HG02938 (cell line): ENCODE data around the gene ABLIM2.

Experiments
- ATAC-seq: cut with Tn5 transposase; IDR thresholded peaks from one replicate; pipeline ENCODE4 v1.9.1; 2021; ENCODE audit warnings: mild to moderate bottlenecking, moderate library complexity; ENCODE audit not compliant: unreplicated experiment

Gene ABLIM2

DNA sequence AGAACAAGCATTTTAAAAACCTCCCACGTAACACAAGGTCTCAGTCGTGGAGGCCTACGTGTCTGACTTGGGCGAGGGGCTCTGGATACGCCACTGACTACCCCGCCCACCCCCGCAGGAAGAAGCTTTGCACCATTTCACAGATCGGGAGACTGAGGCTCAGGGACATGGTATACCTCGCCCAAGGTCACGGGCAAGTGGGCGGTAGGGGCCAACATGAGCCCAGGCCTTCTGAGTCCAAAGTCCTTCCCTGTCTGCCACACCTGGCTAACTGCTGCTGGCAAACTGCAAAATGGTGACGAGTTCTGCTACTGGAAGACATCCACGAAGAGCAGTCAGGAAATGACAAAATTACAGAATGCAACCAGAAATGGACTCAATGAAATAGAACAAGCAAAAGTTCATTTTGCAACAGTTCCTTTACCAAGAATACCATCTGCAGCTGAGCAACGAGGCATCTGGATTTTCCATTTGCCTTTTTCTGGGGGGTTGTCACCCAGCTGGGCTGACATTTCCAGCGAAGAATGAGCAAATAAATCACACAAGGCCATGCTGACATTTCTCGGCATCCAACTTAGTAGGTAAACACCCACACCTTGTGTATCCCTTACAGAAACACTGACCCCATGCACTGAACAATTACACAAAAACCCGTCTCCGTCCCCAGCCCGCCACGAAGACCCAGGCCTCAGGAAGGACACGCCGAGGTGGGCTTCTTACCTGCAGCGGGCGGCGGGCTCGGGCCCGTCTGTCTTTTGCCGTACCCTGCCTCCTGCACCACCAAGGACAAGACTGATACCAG, 148.7 kb downstream of the ABLIM2 start:
- no peak for ATAC-seq

DNA sequence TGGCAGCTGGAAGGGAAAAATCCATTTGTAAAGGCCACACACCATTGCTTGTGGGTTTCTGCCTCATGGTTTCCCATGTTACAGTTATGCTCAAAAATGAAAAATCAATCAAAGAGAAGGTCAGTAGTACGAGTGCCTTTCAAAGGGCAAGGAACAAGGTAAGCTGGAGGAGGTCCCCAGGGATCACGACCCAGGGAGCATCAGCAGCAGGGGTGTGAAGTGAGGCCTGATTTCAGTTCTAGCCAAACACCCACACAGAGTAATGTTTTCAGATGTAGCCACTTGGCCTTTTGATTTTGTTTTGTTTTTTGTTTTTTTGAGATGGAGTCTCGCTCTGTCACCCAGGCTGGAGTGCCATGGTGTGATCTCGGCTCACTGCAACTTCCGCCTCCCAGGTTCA, 149.5 kb downstream of the ABLIM2 start:
- no peak for ATAC-seq

DNA sequence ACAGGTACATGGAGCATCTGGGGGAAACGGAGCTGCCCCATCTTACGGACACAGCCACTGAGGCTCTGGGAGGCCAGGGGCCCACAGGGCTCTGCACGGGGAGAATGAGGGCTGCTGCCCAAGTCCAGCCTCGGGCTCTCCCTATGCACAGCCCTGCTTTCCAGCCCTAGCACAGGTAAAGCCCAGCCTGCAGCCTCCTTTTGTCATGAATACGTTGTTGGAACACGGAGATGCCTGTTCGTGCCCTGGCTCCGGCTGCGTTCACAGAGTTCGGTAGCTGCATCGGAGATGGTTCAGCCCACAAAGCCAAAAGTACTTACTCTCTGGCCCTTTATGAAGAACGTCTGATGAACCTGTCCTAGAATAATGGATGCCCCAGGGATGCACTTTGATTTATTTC, 150.2 kb downstream of the ABLIM2 start:
- no peak for ATAC-seq

DNA sequence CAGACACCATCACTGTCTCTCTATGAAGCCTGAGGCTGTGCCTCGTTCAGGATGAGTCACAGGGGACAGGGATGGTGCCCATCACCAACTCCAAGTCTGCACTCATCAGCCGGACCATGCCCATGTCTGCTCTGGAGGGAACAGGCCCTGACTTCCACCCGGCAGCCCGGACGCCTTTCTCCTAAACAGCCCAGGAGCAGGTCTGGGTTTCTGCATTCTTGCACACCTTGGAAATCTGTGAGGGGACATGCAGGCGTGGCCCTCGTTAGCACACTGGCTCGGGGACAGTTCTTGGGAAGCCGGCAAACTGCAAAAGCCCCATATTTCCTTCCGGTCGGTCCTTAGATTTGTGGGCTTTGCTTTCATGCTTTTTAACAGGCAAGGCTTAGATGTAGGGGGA, 151.0 kb downstream of the ABLIM2 start:
- no peak for ATAC-seq

DNA sequence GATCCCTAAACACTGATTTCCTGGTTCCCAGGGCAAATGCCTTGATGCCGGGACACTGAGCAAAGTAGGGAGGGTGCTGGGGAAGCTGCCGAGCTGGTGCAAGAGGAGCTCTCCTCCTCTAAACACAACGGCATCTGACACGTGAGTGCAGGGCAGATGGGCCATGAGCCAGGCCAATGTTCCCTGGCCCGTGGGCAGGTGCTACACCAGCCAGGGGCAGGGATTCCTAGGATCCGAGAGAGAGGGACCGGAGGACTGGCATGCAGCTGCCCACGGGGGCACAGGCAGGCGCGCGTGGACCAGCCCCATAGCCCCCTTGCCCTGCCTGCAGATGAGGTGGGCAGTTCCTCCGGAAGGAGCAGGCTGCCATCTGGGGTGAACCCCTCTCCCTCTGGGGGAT, 152.1 kb downstream of the ABLIM2 start:
- ATAC-seq = no peak

DNA sequence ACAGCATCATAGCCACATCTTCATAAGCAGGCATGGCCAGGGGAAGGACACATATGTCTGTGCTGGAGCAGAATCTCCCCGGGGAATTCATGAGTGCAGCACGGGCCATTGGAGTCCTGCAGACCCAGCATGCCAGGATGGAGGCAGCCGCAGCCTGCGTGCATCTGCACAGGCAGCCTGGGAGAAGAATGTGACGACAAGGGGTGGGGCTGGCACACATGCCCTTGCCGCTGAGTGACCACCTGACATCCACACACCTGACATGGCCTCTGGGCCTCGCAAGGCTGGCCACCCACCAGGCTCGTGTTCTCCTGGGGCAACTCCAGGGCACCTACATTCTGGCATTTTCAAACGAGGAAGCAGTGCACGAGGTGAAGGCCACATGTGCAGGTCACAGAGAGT, 152.8 kb downstream of the ABLIM2 start:
- ATAC-seq = no peak

DNA sequence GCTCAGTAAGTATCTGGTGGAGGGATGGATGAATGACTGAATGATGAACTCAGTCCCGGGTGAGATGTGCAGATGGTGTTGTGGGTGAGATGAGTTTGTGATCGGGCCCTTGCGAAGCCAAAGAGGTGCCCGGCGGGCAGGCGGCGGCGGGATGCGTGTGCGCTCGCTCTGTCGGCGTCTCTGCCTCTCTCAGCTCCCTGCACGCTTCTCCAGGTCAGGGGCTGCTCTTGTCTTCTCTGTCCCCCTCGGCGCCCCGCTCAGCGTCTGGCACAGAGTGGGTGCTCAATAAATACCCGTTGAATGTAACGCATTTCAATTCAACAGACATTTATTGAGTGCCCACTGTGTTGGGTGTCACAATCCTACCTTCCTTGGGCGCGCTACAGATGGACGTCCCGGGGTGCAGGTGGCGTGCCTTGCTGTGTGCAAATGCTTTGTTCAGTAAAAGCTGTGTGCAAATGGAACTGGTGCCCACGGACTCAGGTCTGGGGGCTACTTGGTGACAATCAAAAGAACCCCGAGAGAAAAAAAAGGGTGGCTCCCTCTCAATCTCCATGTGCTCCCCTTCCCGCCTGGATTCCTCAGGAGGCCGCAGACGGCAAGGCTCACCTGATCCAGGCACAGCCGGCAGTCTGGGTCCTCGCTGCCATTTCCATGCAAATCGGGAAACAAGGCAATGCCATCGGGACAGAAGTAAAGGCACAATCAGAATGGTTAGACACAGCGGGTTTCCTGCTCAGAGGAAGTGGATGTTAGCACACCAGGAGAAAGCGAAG, 153.4 kb downstream of the ABLIM2 start:
- no peak for ATAC-seq

DNA sequence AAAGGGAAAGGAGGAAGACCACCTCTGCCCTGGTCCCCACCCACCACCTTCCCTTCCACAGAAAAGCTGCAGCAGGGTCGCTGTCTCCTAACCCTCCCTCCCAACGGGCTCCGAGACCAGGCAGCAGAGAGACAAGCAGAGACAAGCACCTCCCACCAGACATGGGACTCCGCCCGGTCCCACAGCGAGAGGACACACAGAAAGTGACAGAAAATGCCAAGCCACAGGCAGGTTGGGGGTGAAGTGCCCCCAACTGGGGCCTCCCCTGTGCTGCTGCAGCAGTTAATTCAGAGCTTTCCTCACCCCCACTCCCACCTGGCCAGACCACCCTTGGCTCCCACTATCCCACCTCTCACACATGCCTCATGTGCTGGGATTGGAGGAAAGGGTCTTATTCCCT, 154.5 kb downstream of the ABLIM2 start:
- no peak for ATAC-seq

DNA sequence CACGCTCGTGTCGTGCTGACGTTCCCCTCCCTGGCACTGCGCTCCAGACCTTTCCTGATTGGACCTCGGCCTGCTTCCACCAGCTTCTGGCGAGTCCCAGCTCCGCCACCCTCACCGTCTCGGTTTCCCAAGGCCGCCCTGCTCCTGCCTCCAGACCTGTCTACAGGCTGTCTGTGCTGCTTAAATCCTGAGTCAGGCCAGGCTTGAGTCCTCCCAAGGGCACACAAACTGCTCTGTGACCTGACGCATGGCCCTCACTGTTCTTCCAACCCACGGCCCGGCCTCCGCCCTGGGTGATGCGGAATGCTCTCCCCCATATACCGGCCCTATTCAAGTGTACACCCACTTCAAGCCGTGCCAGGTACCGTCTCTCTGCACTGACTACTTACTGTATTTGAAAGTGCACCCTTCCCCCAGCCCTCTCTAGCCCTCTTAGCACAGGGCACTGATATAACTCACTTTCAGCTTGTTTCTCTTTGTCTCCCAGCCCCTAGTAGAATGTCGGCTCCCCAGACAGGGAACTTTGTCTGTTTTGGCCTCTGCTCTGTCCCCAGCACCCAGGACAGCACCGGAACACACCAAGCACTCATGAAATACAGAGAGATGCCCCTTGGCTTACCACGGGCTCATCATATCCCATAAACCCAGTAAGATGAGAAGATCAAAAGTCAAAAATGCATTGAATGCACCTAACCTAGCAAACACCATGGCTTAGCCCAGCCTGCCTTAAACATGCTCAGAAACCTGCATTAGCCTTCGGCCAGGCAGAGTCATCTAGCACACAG, 155.9 kb downstream of the ABLIM2 start:
- ATAC-seq = no peak

DNA sequence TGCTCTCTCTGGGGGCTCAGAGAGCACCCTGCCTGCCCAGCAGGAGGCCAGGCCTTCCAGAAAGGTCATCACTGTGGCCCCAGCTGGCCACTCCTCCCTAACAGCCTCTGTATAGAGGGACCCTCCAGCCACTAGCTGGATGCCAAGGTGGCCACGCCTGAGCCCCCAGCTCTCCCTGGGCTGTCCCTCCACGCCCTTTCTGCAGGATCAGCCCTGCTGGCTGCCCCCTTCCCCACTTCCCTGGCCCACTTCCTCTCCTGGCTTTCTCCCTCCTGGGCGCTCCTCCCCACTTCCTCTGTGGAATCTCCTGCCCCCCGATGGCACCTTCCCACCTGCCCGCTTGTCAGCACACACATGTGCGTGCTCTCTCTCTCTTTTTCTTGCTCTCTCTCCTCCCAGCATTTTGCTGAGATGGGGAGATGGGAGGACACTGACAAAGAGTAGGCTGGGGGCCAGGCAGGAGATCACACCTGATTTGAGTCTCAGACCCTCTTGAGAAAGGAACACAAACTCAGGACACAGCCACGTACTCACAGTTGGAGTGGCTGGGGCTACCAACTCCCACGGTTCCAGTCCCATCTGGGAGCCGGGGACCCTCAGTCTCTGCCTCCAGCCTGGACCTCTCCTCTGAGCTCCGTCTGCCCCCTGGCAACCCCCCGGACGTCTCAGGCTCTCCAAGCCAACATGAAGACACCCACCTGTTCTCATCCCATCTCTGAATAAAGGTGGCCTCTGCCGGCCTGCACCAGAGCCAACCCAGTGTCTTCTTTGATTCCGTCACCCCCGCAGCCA, 156.9 kb downstream of the ABLIM2 start:
- ATAC-seq = no peak

DNA sequence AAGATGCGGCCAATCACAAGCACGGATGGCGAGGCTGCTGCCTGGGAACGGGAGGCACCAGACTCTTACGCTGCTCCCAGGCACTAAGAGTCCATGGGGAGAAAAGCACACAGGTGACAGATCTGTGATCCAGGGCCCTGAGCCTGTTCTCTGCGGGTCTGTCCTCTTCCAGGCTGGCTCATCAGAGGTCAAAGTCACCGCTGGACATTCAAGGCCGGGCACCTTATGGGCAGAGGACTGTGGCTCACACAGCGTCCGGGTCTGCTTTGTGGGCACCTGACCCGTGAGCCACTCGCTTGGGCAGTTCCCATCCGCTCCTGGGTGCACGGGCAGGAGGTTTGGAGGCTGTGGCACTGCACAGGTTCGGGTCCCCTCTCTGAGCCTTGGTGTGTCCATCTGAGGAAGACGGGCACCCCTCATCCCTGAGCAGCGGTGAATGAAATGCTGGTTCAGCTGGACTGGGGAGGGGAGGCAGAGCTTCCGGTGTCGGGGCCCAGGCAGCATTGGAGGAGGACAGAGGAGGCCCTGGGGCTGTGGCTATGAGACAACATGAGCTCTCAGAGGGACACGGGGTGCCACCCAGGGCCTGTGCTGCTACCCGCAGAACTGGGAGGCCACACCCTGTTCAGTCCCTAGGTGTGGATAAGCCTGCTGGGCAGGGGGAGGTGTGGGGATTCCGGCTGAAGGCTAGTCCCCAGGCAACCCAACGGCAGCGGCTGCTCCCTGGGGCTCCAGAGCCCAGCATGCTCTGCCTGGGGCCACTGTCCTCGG, 157.7 kb downstream of the ABLIM2 start:
- no peak for ATAC-seq

DNA sequence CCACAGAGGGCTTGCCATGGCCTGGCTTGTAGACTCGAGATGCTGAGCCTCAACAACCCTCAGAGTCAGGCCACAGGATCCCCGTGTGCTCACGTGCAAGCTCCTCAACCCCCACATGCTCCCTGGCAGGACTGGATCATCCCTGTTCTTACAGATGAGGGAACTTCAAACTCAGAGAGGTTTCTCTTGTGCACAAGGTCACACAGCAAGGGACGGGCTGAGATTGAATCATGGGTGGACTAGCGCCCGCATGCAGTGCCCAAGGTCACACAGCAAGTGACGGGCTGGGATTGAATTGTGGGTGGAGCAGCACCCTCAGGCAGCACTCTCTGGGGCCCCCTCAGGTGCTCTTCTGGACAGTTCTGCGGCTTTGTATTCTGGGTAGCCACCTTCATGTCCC, 158.4 kb downstream of the ABLIM2 start:
- ATAC-seq = no peak

DNA sequence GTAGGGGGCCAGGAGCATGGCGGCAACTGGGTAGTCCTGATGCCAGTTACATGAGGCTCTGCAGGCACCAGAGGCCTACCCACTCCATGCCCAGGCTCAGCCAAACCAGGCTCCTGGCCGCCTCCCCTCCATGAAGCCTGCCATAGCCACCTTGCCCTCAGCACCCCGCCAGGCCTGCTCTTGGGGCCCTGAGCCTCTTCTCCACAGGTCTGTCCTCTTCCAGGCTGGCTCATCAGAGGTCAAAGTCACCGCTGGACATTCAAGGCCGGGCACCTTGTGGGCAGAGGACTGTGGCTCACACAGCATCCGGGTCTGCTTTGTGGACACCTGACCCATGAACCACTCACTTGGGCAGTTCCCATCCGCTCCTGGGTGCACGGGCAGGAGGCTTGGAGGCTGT, 158.9 kb downstream of the ABLIM2 start:
- ATAC-seq = no peak

DNA sequence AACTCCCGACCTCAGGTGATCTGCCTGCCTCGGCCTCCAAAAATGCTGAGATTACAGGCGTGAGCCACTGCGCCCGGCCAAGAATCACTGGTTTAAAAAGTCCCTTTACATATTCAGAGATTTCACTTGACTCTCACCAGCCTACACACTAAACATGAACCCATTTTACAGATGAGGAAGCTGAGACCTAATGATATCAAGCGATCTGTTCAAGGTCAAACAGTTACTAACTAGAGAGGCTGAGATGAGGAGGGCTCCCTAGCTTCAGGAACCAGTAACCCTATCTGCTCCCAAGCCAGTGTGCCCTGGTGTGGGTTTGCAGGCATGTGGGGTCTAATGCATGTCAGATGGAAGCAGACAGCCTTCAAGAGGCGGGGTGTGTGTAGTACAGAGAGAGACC, 159.3 kb downstream of the ABLIM2 start:
- ATAC-seq = no peak

DNA sequence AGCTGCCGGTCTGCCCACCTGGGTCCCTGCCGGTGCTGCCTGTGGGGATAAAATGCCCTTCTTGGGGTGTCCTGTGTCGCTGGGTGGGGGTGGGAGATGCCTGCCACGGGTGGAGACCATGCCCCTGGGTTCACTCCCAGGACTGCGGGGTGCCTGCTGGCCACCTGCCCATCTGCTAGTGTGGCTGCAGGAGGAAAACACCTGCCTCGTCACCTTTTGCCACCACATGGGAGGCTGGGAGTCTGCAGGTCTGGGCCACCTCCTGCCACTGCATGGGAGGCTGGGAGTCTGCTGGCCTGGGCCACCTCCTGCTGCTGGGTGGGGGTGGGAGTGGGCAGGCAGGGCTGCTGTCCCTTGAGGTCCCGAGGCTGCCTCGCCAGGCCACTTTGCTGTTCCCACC, 160.2 kb downstream of the ABLIM2 start:
- no peak for ATAC-seq

DNA sequence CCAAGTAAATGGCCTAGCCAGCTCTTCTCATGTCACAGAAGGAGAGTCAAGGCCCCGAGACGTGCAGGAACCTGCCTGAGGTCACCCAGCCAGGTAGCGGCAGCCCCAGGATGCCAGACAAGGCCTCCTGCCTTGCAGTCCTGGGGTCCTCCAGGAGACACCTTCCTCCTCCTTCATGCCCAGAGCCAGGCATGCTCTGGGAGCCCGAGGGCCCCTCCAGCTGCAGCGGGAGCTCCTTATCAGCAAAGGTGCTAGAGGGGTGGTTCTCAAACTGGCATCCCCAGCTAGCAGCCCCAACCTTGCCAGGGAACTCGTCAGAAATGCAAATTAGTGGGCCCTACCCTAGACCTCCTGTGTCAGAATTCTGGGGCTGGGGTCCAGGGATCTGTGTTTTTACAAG, 162.7 kb downstream of the ABLIM2 start:
- no peak for ATAC-seq

DNA sequence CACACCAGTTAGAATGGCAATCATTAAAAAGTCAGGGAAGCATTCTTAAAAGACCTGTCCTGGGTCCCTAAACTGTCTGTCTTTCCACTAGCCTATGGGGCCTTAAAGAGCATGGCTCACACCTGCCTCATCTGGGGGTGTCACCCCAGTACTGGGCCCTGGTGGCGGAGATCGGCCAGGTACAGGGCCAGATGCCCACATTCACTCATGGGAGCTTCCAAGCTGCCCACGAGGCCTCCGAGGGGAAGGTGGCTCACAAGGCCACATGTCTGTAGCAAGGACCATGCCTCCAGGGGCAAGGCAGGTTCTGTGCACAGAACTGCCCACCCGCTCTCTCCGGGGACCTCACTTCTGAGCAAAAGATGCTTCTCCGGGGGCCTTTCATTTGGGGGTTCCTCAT, 163.5 kb downstream of the ABLIM2 start:
- ATAC-seq = no peak

DNA sequence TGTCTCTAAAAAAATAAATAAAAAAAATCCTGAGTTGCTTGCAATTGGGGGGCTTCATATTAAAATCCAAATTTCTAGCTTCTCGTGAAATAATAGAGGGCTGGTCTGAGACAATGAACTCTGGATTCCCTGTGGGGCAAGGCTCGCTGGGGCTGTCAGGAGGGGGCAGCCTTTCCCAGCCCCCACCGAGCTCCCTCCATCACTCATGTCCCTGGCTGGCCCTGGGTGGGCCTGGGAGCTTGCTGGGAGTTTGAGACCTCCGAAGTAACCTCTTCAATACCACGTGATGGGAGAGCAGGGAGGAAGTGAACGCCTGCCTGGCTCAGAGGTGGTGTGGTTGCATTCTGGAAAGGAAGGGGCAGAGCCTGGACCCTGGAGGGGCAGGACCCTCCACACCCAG, 164.9 kb downstream of the ABLIM2 start:
- no peak for ATAC-seq

DNA sequence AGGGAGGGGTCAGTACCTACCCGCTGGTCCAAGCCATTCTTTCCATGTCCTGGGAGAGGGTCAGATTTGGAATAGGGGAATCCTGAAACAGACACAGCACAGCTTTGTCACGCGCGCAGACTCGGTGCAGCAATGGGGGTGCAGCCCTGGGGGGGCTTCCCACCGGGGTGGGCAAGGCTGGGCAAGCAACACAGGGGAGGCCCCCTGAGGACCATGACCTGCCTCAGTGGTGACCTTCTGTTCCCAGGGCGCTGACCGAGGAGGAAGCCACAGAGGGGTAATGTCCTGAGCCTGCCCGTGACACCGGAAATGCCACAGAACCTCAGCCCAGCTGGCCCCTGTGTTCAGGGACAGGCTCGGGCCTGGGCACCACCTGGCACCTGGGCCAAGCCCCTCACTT, 165.8 kb downstream of the ABLIM2 start:
- ATAC-seq = no peak

DNA sequence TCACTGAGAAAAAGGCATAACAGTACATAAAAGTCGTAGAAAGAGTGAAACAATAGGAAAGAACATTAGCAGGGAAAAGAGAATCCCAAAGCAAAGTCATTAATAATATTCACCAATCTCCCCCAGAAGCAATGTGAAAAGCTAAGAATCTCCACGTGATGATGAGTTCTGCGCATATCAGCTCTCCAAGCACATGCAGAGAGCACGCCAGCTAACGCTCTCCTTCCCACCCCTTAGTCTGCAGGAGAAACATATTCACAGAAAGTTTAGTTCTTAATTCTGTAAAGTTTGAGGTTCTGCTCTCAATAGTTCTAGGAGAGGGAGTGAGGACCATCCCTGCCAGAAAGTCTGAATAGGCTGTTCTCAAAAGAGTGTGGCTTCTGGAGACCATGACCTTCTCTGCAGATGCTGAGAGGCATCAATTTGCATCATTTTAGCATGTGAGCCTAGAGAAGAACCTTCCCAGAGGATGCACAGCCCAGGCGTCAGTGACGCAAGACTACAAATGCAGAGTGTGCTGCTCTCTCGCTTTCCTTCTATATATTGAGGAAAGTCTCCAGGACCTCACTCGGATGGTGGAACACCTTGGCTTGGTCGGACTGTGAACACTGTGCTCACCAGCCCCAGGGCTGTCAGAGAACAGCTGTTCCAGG, 167.7 kb downstream of the ABLIM2 start:
- no peak for ATAC-seq
